ENCODE data around the gene MAGI1. TPM values are rescaled to one million over a fixed set of nuclear protein-coding genes. Genes with fewer than 3 reads are reported as not detected.
"Not testable (repeated sequence)": the region's sequence is repeated elsewhere in the genome, so short reads cannot be mapped to it uniquely, and the experiment has no call there.

The MAGI1 gene
- polyA plus RNA-seq, 6 donors from 2014 or later: 0.08 TPM; not detected in 5

- H3K9me3 Mint-ChIP-seq: peaks cover 0 to 9% (median 0%) of the 10 kb centered on the region in 7 donors
- H3K4me1 Mint-ChIP-seq: no peaks in the 10 kb centered on the region
- H3K36me3 Mint-ChIP-seq: no peaks in the 10 kb centered on the region
- peaks cover 0 to 5% (median 0%) of the 10 kb centered on the region in 3 donors for H3K27me3 Mint-ChIP-seq
- ATAC-seq (ENCODE audit: low read depth in 2 of 2) (no peak), DNase-seq (no peak)
- no peak overlapping the region for H3K27ac Mint-ChIP-seq
- H3K4me3 Mint-ChIP-seq: no peak overlapping the region
Measured at GRCh38 chr3:65578861-65579260, 459.9 kb downstream of the MAGI1 start.

- H3K27me3 Mint-ChIP-seq: peaks cover 0 to 5% (median 0%) of the 10 kb centered on the region in 3 donors
- DNase-seq (no peak), ATAC-seq (ENCODE audit: low read depth in 2 of 2) (no peak)
- H3K4me3 Mint-ChIP-seq: no peak overlapping the region
- H3K9me3 Mint-ChIP-seq: peaks cover 0 to 7% (median 0%) of the 10 kb centered on the region in 7 donors
- H3K4me1 Mint-ChIP-seq: no peaks in the 10 kb centered on the region
- H3K36me3 Mint-ChIP-seq: no peaks in the 10 kb centered on the region
- no peak overlapping the region for H3K27ac Mint-ChIP-seq
Measured at GRCh38 chr3:65577843-65578430, 460.8 kb downstream of the MAGI1 start.

- Mint-ChIP-seq H3K27ac (no peak overlapping the region), H3K4me1 (no peaks in the 10 kb centered on the region), H3K36me3 (no peaks in the 10 kb centered on the region), H3K9me3 (peaks cover 0 to 7% (median 0%) of the 10 kb centered on the region in 7 donors), H3K4me3 (no peak overlapping the region), H3K27me3 (peaks cover 0 to 5% (median 0%) of the 10 kb centered on the region in 3 donors)
- ATAC-seq (ENCODE audit: low read depth in 2 of 2) (no peak), DNase-seq (no peak)
Measured at GRCh38 chr3:65576966-65577365, 461.8 kb downstream of the MAGI1 start.

GRCh38 chr3:65576228-65576627 is 462.5 kb downstream of the MAGI1 start:
- Mint-ChIP-seq H3K27me3 (no peaks in the 10 kb centered on the region), H3K4me1 (no peaks in the 10 kb centered on the region), H3K9me3 (peaks cover 0 to 7% (median 0%) of the 10 kb centered on the region in 7 donors), H3K36me3 (no peaks in the 10 kb centered on the region), H3K4me3 (no peak overlapping the region), H3K27ac (no peak overlapping the region)
- no peak for ATAC-seq (ENCODE audit: low read depth in 2 of 2)
- DNase-seq: no peak

GRCh38 chr3:65575376-65575840 is 463.3 kb downstream of the MAGI1 start:
- Mint-ChIP-seq H3K4me3 (no peak overlapping the region), H3K27me3 (no peaks in the 10 kb centered on the region), H3K36me3 (no peaks in the 10 kb centered on the region), H3K9me3 (peaks cover 0 to 5% (median 0%) of the 10 kb centered on the region in 7 donors), H3K4me1 (no peaks in the 10 kb centered on the region), H3K27ac (no peak overlapping the region)
- ATAC-seq (ENCODE audit: low read depth in 2 of 2) (no peak), DNase-seq (no peak)

GRCh38 chr3:65573548-65574116 is 465.1 kb downstream of the MAGI1 start:
- Mint-ChIP-seq H3K4me3 (no peak overlapping the region), H3K4me1 (no peaks in the 10 kb centered on the region), H3K36me3 (no peaks in the 10 kb centered on the region), H3K27me3 (no peaks in the 10 kb centered on the region), H3K9me3 (peaks cover 0 to 8% (median 0%) of the 10 kb centered on the region in 7 donors), H3K27ac (no peak overlapping the region)
- ATAC-seq (ENCODE audit: low read depth in 2 of 2) (no peak), DNase-seq (no peak)

GRCh38 chr3:65572175-65572777 is 466.4 kb downstream of the MAGI1 start:
- ATAC-seq (ENCODE audit: low read depth in 2 of 2) (no peak), DNase-seq (no peak)
- no peaks in the 10 kb centered on the region for H3K36me3 Mint-ChIP-seq
- no peaks in the 10 kb centered on the region for H3K4me1 Mint-ChIP-seq
- H3K27ac Mint-ChIP-seq: no peak overlapping the region
- H3K4me3 Mint-ChIP-seq: no peak overlapping the region
- H3K9me3 Mint-ChIP-seq: peaks cover 0 to 8% (median 0%) of the 10 kb centered on the region in 7 donors
- no peaks in the 10 kb centered on the region for H3K27me3 Mint-ChIP-seq

- no peaks in the 10 kb centered on the region for H3K27me3 Mint-ChIP-seq
- peaks cover 0 to 8% (median 0%) of the 10 kb centered on the region in 7 donors for H3K9me3 Mint-ChIP-seq
- no peak overlapping the region for H3K27ac Mint-ChIP-seq
- no peaks in the 10 kb centered on the region for H3K36me3 Mint-ChIP-seq
- ATAC-seq (ENCODE audit: low read depth in 2 of 2) (no peak), DNase-seq (no peak)
- no peak overlapping the region for H3K4me3 Mint-ChIP-seq
- H3K4me1 Mint-ChIP-seq: no peaks in the 10 kb centered on the region
Measured at GRCh38 chr3:65569845-65570405, 468.8 kb downstream of the MAGI1 start.

GRCh38 chr3:65569129-65569528 is 469.6 kb downstream of the MAGI1 start:
- ATAC-seq (ENCODE audit: low read depth in 2 of 2) (no peak), DNase-seq (no peak)
- no peaks in the 10 kb centered on the region for H3K36me3 Mint-ChIP-seq
- H3K27me3 Mint-ChIP-seq: no peaks in the 10 kb centered on the region
- no peaks in the 10 kb centered on the region for H3K4me1 Mint-ChIP-seq
- no peak overlapping the region for H3K4me3 Mint-ChIP-seq
- peaks cover 0 to 5% (median 0%) of the 10 kb centered on the region in 7 donors for H3K9me3 Mint-ChIP-seq
- H3K27ac Mint-ChIP-seq: no peak overlapping the region

- no peaks in the 10 kb centered on the region for H3K27me3 Mint-ChIP-seq
- no peak overlapping the region for H3K4me3 Mint-ChIP-seq
- ATAC-seq (ENCODE audit: low read depth in 2 of 2): no peak
- no peak for DNase-seq
- no peak overlapping the region for H3K27ac Mint-ChIP-seq
- H3K9me3 Mint-ChIP-seq: peaks cover 0 to 5% (median 0%) of the 10 kb centered on the region in 7 donors
- no peaks in the 10 kb centered on the region for H3K4me1 Mint-ChIP-seq
- H3K36me3 Mint-ChIP-seq: no peaks in the 10 kb centered on the region
Measured at GRCh38 chr3:65568497-65568896, 470.2 kb downstream of the MAGI1 start.

GRCh38 chr3:65565744-65566143 is 473.0 kb downstream of the MAGI1 start:
- not testable (repeated sequence) for H3K27me3 Mint-ChIP-seq; H3K4me1 Mint-ChIP-seq; H3K27ac Mint-ChIP-seq; H3K9me3 Mint-ChIP-seq; ATAC-seq (ENCODE audit: low read depth in 2 of 2); H3K36me3 Mint-ChIP-seq; DNase-seq; H3K4me3 Mint-ChIP-seq

GRCh38 chr3:65564483-65564882 is 474.2 kb downstream of the MAGI1 start:
- Mint-ChIP-seq H3K27me3 (no peaks in the 10 kb centered on the region), H3K9me3 (peaks cover 0 to 2% (median 0%) of the 10 kb centered on the region in 7 donors), H3K27ac (no peak overlapping the region), H3K4me1 (no peaks in the 10 kb centered on the region), H3K4me3 (no peak overlapping the region), H3K36me3 (no peaks in the 10 kb centered on the region)
- no peak for ATAC-seq (ENCODE audit: low read depth in 2 of 2)
- DNase-seq: no peak

- ATAC-seq (ENCODE audit: low read depth in 2 of 2) (no peak), DNase-seq (no peak)
- no peaks in the 10 kb centered on the region for H3K27me3 Mint-ChIP-seq
- H3K4me3 Mint-ChIP-seq: no peak overlapping the region
- H3K4me1 Mint-ChIP-seq: no peaks in the 10 kb centered on the region
- H3K36me3 Mint-ChIP-seq: no peaks in the 10 kb centered on the region
- H3K9me3 Mint-ChIP-seq: peaks cover 0 to 2% (median 0%) of the 10 kb centered on the region in 7 donors
- no peak overlapping the region for H3K27ac Mint-ChIP-seq
Measured at GRCh38 chr3:65563861-65564260, 474.9 kb downstream of the MAGI1 start.

GRCh38 chr3:65562447-65562846 is 476.3 kb downstream of the MAGI1 start:
- ATAC-seq (ENCODE audit: low read depth in 2 of 2) (no peak), DNase-seq (no peak)
- no peaks in the 10 kb centered on the region for H3K36me3 Mint-ChIP-seq
- no peak overlapping the region for H3K27ac Mint-ChIP-seq
- H3K4me3 Mint-ChIP-seq: no peak overlapping the region
- peaks cover 0 to 2% (median 0%) of the 10 kb centered on the region in 7 donors for H3K9me3 Mint-ChIP-seq
- H3K4me1 Mint-ChIP-seq: no peaks in the 10 kb centered on the region
- no peaks in the 10 kb centered on the region for H3K27me3 Mint-ChIP-seq
